ENCODE data around the gene CPLX3.

CPLX3 gene

GRCh38 chr15:74788683-74789151 lies 37.7 kb upstream of the CPLX3 start:
- DNase-seq = peak; percentile 71

- no peak for DNase-seq
These were observed 37.2 kb upstream of the CPLX3 start for GRCh38 chr15:74789171-74789631.

- DNase-seq = no peak
These were observed 36.7 kb upstream of the CPLX3 start for GRCh38 chr15:74789741-74790079.

DNA sequence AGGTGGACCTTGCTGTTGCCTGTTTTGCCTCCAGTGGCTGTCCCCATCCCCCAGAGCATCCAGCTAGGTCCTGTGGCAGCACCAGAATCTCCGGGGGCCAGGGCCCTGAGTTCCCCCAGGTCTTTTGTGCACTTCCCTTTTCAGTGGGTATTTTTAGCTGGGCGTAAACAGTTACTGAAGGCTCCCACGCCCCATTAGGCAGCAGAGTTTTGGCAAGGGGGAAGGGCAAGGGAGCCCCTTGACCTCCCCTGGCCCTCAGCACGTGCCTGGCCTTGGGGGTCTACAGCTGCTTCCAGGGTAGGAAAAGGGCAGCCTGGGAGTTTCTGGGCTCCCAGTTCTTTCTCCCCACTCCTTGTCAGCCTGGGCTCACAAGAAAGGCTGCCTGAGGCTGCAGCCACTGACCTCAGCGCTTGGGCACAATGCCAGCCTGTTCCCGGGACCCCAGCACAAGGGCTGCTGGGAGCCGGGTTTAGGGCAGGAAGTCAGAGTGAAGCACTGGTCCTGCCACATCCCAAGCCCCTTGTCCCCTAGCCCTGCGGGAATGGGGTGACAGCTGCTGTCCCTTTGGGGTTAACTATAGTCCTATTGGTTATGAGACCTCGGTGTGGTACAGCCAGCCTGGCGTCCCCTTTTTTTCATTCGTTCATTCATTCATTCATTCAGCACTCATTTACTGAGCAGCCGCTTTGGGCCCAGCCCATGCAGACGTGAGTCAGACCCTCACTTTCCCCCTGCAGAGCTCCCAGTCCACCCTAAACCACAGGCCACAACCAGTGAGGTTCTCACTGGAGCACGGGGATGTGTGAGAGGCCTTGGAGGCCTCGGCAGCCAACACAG lies 36.1 kb upstream of the CPLX3 start:
- peak; percentile 70 for DNase-seq

- no peak for DNase-seq
These were observed 35.4 kb upstream of the CPLX3 start for GRCh38 chr15:74791007-74791406.

GRCh38 chr15:74791667-74792066 lies 34.8 kb upstream of the CPLX3 start:
- no peak for DNase-seq

GRCh38 chr15:74792227-74793016 lies 34.0 kb upstream of the CPLX3 start:
- DNase-seq = no peak

- peak; percentile 83 for DNase-seq
These were observed 33.0 kb upstream of the CPLX3 start for GRCh38 chr15:74793135-74794028.

GRCh38 chr15:74794248-74794969 lies 32.0 kb upstream of the CPLX3 start:
- DNase-seq = no peak

- DNase-seq = no peak
These were observed 31.5 kb upstream of the CPLX3 start for GRCh38 chr15:74794970-74795349.

- DNase-seq = peak; percentile 67
These were observed 30.3 kb upstream of the CPLX3 start for GRCh38 chr15:74795966-74796625.

DNA sequence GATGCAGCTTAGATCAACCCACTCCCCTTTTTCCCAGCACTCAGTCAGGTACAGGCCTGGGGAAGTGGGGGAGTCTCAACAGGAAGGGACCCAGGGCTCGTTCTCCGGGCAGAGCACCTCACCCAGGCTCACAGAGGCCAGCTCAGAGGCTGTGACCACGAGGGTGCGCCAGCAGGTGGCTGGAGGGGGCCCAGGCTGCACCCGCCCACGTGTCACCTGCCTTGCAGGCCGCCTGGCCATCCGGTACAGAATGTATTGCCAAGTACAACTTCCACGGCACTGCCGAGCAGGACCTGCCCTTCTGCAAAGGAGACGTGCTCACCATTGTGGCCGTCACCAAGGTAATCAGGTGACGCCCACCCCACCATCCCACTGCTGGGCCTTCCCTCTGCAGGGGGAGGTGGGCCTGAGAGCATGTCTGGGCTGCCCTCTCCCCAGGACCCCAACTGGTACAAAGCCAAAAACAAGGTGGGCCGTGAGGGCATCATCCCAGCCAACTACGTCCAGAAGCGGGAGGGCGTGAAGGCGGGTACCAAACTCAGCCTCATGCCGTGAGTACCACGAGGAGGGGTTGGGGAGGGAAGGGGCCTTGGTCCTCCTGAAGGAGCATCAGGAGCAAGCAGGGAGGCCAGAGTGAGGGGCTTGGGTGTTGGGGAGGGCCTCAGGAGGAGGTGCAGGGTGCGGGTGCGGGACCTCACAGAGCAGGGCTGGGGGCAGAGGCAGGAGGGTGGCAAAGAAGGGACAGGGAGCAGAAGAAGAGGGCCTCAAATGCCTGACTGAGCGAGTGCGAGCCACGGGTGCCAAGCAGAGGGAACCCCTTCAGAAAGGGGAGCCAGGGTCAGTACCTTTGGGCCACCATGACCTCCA lies 27.8 kb upstream of the CPLX3 start:
- DNase-seq = no peak

GRCh38 chr15:74799255-74799855 lies 27.1 kb upstream of the CPLX3 start:
- DNase-seq = no peak

- peak; percentile 95 for DNase-seq
These were observed 26.4 kb upstream of the CPLX3 start for GRCh38 chr15:74799856-74800558.

- DNase-seq = no peak
These were observed 25.8 kb upstream of the CPLX3 start for GRCh38 chr15:74800559-74801094.

DNA sequence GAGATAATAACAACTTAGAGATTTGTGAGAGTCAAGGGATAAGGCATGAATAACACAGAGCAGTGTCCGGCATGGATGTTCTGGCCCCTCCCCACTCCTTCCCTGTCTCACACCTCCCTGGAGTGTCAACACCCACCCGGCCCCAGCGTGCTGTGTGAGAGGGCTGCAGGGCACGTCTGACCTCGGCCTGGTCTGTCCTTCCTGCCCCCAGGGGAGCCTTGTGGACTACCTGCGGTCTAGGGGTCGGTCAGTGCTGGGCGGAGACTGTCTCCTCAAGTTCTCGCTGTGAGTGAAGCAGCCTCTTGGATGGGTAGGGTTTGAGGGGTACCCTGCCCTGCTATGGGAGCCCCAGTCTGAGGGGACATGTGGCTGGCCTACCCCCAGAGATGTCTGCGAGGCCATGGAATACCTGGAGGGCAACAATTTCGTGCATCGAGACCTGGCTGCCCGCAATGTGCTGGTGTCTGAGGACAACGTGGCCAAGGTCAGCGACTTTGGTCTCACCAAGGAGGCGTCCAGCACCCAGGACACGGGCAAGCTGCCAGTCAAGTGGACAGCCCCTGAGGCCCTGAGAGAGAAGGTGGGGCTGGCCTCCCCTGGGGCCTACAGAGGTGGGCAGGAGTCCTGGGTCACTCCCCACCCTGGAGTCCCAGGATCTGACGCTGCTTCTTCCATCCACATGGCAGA lies 25.0 kb upstream of the CPLX3 start:
- no peak for DNase-seq

- no peak for DNase-seq
These were observed 24.1 kb upstream of the CPLX3 start for GRCh38 chr15:74802290-74802689.

GRCh38 chr15:74802862-74803447 lies 23.5 kb upstream of the CPLX3 start:
- no peak for DNase-seq
